GM15510 (cell line): ENCODE data around the gene UBL4B.

ENCODE experiments used
- POLR2A ChIP-seq: IDR thresholded peaks from 3 replicates; pipeline ENCODE4 v1.6.1; 2011; ENCODE audit warnings: borderline replicate concordance; ENCODE audit not compliant: insufficient read length; ENCODE audit errors: extremely low read depth

The UBL4B gene, protein sequence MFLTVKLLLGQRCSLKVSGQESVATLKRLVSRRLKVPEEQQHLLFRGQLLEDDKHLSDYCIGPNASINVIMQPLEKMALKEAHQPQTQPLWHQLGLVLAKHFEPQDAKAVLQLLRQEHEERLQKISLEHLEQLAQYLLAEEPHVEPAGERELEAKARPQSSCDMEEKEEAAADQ

DNA sequence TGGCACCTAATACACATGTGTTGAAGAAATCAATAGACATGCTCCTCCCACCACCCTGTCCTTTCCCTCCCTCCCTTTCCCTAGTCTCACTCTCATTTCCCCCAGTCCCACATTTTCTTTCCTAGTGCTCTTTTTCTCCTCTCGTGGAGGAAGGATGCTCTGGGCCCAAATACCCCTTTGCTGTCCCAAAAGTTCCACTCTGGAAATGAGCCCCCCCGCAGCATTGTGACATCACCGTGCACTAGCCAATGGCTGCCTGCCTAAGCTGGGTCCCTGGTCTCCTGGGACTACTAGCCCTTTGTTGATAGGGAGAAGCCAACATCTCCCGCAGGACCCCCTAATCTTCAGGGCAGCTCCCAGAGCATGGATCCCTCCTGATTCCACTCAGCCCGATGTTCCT is at the start of gene UBL4B:
UBL4B (plus strand) TSS at position 301 of the 400 bp plus-strand sequence; CDS start at position 393, 92 bp downstream.
- TF ChIP-seq POLR2A, result no peak

DNA sequence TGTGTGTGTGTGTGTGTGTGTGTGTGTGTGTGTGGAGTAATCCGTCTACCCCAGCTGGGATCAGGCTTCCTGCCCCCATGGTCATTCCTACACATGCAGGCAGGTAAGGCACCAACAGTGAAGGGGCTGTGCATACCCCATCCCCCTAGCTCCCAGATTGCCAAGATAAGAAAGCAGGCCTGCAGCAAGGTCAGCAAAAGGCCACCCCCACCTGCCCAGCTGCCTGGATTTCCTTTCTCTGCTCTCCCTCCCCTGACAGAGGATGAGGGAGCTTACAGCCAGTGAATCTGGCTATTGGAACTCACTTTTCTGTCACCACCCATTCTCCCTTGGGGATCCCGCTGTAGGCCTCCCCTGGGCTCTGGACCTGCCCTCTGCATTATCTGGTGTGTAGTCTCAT is 49.6 kb upstream of the UBL4B start:
- TF ChIP-seq POLR2A, result no peak

DNA sequence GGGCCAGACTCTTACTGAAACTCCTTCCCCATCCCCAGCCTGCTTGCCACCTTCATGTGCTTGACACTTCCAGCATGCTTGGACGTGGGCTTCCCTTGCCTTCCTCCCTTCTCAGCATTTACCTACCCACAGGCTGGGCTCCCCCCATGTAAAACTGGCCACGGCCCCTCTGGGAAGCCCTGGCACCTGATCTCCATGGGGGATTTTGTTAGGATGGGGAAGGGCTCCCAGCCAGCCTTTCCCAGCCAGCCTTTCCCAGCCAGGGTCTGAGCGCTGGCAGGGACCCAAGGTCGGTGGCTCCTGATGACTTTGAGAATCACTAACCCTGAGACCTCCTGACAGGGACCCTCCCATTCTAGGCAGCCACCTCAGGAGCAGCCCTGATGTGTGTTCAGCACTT is 48.5 kb upstream of the UBL4B start:
- TF ChIP-seq POLR2A, result no peak

DNA sequence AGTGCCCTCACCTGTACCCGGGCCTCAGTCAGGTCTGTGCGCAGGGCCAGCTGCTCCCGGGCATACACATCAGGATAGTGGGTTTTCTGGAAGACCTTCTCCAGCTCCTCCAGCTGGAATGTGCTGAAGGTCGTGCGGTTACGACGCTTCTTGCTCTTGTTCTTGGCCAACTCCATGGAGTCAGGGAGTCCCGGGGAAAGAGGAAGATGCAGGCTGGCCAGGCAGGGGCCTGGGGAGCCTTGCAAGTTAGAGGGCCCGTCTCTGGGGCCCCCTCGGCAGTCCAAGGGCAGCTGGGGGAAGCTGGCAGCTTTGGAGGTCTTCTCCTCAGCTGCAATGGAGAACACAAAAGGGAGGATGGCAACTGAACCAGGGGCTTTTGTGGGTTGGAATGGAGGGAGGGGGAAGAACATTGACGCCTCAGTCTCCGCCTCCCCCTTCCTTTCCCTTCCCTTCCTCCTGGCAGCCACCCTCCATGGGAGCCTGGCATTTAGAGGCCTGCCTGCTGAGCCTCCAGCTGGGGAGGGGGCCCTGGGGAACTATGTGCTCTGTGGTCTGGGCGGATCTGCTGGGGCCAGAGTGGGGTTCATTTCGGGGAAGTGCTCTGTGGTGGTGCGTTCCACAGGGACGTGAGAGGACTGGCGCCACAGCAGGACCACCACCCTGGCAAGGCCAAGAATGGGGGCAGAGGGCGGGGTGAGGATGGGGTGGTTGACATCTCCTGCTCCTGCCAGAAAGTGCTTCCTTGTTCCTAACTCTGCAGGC is 47.5 kb upstream of the UBL4B start:
- no peak for TF ChIP-seq POLR2A

DNA sequence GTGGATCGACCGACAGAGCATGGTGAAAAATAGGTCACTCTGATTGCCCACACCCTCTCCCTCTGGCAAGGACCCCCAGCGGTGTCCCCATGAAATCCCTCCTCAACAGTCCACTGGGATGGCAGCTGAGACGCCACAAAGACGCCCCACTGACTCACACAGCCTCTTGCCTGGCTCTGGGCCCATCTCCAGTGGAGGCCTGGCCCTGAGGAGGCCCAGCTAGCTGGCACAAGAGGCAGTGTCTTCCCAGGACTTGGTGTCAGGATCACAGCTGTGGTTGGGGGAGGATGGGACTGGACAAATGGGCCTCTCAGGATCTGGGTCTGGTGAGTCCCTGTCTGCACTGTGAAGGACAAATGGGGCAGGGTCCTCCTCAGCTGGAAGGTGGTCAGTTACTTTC is 46.4 kb upstream of the UBL4B start:
- no peak for TF ChIP-seq POLR2A

DNA sequence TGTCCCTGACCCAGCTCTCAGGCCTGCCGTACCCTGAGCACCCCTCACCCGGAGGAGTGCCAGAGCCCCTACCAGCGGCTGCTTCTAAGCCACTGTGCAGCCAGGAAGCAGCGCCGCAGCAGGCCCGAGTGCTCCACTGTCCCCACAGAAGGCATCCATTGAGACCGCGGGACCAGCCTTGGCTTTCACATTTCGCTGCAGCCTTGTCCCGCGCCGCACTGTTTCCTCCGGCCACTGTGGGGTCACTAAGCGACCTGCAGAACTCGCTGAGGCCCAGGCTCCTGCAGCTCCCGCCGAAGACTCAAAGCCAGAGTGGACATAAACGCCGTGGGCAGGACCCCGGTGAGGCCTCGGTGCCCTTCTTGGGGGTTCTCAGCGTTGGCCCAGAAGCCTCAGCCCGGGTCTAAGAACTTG is 44.8 kb upstream of the UBL4B start:
- TF ChIP-seq POLR2A, result no peak

DNA sequence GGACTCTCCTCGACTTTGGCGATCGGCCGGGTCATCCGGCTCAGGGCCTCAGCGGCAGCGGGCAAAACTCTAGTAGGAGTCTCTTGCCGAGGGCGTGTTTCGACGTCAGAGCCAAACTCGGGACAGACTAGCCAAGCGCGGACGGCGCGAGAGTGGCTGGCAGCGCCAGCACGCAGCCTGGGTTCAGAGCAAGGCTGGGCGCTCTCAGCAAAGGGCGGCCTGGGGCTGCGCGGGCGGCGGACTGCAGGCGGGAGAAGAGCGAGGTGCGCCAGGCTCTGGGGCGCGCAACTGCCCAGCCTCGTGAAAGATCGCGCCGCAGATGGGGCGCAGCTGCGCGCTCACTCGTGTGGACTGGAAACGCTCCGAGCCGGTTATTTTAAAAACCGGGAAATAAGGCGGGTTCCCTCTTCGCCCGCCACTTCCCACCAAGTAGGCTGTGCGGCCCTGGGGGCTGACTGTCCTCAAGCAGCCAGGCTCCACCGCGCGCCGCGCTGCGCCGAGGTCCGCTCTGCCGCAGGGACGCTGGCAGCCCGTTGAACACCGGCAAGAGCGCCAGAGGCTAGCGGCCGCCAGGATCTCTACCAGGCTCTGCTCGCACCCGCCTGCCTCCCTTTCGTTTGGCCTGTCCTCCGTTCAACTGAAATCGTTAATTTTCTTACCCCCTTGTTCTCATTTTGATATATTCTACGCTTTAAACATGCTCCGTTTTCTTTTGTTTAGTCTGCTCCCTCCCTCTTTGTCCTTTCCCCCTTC is 44.2 kb upstream of the UBL4B start:
- no peak for TF ChIP-seq POLR2A

DNA sequence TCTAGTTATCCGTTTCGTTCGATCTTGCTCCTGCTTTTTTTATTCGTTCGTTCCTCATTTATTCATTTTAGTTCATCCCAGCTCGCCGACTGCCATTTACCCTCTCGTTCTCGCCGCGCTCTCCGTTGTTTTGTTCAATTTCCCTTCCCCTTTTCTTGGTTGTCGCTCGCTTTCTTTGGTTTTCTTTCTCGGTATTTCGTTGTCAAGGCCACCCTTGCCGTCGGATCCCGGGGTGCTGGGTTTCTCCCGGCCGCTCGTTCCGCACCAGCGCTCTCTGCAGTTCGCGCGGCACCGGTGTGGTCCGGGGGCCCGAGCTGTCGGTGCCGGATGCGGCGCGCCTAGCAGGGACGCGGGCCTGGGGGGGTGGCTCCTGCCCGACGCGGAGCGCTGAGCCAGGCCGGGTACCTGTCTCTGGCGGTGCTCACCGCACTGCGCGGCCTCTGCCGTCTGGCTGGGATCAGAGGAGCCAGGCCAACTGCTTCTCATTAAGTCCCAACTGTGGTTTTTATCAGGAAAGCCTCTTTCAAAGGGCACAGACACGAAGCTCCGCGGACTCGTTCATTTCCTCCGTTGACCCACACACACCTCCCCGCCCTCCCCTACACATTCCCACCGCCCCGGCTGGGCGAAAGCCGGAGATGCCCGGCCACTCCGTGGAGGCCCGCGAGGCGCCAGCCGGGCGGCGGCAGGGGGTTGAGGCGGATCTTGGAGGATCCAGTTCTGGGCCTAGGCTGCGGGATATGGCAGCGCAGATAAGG is 43.4 kb upstream of the UBL4B start:
- TF ChIP-seq POLR2A, result no peak

DNA sequence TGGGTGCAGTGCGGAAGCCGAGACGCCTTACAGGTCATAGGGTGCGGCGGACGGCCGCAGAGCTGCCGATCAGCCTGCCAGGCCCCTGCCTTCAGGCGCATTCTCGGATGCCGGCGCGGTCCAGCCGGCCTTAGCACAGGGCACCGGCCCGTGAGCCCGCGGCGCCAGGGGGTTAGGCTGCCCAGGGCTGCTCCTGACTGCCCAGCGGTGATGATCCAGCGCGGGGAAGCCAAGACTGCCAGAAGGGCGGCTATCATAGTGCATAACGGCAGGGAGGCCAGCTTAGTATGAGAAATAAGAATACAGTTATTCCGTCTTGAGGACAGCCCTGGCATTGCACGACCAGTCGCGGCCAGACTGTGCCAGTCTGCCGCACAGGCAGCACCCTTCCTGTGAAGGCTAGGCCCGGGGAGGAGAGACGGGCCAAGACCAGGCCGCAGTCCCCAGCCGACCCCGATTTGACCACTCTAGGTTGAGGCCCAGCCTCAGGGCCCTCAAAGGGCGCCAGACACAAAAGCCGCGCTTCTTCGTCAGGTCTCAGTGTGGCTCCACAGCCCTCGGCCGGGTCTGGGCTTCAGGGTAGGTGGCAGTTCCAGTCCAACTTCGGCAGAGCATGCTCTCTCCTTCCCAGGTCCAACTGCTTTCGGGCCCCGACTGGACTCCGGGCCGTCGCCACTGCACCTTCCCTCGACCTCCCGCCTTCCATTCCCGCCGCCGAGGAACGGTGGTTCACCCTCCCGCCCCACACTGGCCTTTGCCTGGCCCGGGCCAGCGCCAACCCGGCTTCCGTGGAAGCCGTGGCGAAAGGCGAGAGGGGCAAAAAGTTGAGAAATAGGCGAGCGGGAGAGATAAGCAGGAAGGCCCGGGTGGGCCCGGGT is 42.6 kb upstream of the UBL4B start:
- TF ChIP-seq POLR2A, result no peak

DNA sequence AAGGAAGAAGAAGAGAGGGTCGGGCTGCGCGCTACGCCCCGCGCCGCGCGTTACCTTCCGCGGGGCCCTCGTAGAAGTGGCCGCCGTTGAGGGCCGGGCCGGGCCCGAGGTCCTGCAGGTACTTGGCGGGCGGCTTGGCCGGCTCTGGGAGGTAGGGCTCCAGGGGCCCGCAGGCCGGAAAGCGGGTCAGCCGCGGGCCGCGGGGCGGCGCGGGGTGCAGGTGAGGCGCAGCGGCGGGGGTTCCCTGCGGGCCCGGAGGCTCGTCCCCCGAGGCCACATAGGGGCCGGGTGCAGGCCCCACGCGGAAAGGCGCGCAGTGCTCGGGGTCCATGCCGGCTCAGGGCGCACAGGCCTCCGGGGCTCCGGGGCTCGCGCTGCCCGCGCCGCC is 42.0 kb upstream of the UBL4B start:
- TF ChIP-seq POLR2A, result no peak

DNA sequence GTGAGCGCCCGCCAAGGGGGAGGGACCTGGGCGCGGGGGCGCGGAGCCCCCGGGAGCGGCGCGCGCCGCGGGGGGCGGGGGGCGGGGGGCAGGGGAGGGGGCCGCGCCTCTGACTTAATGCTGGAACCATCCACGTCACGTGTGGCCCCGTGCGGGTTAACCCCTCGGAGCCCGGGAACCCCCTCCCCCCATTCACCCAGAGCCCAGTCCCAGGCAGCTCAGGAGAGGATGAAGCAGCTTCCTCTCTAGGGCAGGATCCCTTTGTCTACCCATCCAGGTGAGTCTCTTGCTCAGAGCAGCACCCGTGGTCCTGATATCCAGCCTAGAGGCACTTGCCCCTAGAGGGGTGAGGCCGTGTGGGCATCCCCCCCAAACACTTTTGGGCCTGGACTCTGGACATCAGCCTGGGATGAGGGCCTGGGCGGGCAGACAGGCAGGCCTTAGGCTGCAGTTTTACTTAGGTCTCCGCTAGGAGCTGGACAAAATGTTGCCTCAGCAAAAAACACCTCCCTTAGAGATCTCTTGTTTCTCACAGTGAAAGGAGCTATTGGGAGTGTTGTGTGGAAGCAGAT is 41.5 kb upstream of the UBL4B start, which contains the start of gene ALX3:
ALX3 (minus strand) TSS at position 2 of the 572 bp plus-strand sequence. CDS start 60 bp downstream, outside the sequence.
- TF ChIP-seq POLR2A, result no peak

DNA sequence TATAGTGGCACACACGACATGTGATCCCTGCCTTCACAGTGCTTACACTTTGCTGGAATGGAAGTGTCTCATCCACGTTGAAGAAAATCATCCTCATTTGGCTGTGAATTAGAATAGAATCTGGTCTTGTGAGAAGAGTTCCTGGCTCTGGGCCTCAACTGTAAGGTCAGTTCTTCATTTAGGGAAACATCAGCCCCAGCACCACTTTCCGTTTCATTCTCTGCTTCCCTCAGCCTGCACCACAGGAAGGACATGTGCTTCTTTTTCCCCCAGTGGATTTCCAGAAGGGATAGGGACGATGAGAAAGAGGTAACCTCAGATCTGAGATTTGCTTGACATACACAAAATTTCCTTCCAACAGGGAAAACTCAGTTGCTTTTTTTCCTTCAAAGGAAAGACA is 38.1 kb upstream of the UBL4B start:
- no peak for TF ChIP-seq POLR2A

DNA sequence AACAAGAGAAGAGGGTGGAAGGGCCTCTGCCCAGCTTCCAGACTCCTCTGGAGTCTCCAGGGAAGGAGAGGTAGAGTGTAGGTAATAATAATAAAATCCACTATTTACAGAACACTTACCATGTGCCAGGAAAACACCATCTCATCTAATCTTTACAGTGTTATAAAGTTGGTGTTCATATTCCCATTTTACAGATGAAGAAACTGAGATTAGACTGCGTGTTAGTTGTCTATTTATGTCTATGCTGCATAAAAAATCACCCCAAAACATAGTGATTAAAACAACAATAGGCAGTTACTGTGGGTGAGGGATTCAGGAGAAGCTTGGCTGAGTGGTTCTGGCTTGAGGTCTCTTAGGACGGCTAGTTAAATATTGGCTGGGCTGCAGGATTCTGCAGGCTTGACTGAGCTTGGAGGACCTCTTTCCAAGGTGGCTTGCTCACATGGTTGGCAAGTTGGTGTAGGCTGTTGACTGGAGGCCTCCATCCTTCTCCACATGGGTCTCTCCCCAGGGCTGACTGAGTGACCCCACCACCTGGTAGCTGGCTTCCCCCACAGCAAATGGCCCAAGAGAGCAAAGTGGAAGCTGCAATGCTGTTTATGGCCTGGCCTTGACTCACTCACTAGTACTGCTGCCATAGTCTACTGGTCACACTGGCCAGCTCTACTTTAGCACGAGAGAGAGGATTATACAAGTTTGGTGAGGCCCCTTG is 35.3 kb upstream of the UBL4B start:
- no peak for TF ChIP-seq POLR2A
